Stimulated activated CD4-positive, alpha-beta T cell treated with anti-CD3 and anti-CD28 coated beads, Interleukin-12 subunit alpha, Interleukin-12 subunit beta, amount 100 ng/mL, for 24 hours (primary cell): ENCODE data around the gene KANSL1.
A peak's percentile ranks its signal among the peaks of the same experiment; 100 is the strongest.
"Not testable (repeated sequence)": the region's sequence is repeated elsewhere in the genome, so short reads cannot be mapped to it uniquely, and the experiment has no call there.

Experiments used
- DNase-seq, 2 experiments: peaks; one replicate each; pipeline ENCODE4 v3.0.0-alpha.2; 2020; ENCODE audit warnings: low read depth in 2 of 2

Gene KANSL1

GRCh38 chr17:46020023-46020761 is 173.0 kb downstream of the KANSL1 start:
- DNase-seq = peak; percentile 15 to 22

DNA sequence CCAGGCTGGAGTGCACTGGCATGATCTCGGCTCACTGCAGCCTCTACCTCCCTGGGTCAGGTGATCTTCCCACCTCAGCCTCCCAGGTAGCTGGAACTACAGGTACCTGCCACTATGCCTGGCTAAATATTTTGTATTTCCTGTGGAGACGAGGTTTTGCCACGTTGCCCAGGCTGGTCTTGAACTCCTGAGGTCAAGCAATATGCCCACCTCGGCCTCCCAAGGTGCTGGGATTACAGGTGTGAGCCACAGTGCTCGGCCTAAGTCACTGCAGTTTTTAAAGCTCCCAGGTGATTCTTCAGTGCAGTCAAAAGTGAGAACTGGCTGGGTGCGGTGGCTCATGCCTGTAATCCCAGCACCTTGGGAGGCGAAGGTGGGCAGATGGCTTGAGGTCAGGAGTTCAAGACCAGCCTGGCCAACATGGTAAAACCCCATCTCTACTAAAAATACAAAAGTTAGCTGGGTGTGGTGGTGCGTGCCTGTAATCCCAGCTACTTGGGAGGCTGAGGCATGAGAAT is 173.8 kb downstream of the KANSL1 start:
- not testable (repeated sequence) for DNase-seq

DNA sequence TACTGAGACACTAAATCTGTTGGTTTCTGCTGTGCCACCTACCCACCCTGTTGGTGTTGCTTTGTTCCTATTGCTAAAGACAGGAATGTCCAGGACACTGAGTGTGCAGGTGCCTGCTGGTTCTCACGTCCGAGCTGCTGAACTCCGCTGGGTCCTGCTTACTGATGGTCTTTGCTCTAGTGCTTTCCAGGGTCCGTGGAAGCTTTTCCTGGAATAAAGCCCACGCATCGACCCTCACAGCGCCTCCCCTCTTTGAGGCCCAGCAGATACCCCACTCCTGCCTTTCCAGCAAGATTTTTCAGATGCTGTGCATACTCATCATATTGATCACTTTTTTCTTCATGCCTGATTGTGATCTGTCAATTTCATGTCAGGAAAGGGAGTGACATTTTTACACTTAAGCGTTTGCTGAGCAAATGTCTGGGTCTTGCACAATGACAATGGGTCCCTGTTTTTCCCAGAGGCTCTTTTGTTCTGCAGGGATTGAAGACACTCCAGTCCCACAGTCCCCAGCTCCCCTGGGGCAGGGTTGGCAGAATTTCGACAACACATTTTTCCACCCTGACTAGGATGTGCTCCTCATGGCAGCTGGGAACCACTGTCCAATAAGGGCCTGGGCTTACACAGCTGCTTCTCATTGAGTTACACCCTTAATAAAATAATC is 179.6 kb downstream of the KANSL1 start:
- DNase-seq = no peak

GRCh38 chr17:46013127-46013501 is 180.1 kb downstream of the KANSL1 start:
- no peak for DNase-seq

- DNase-seq = no peak
Observed at GRCh38 chr17:46012506-46013079, 180.6 kb downstream of the KANSL1 start.

DNA sequence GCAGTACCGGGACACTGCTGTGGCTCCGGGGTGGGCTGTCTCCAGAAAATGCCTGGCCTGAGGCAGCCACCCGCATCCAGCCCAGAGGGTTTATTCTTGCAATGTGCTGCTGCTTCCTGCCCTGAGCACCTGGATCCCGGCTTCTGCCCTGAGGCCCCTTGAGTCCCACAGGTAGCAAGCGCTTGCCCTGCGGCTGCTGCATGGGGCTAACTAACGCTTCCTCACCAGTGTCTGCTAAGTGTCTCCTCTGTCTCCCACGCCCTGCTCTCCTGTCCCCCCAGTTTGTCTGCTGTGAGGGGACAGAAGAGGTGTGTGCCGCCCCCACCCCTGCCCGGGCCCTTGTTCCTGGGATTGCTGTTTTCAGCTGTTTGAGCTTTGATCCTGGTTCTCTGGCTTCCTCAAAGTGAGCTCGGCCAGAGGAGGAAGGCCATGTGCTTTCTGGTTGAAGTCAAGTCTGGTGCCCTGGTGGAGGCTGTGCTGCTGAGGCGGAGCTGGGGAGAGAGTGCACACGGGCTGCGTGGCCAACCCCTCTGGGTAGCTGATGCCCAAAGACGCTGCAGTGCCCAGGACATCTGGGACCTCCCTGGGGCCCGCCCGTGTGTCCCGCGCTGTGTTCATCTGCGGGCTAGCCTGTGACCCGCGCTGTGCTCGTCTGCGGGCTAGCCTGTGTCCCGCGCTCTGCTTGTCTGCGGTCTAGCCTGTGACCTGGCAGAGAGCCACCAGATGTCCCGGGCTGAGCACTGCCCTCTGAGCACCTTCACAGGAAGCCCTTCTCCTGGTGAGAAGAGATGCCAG is 181.3 kb downstream of the KANSL1 start:
- no peak for DNase-seq

- no peak for DNase-seq
Observed at GRCh38 chr17:46010597-46011186, 182.5 kb downstream of the KANSL1 start.

GRCh38 chr17:46009681-46010596 is 183.3 kb downstream of the KANSL1 start:
- no peak for DNase-seq

DNA sequence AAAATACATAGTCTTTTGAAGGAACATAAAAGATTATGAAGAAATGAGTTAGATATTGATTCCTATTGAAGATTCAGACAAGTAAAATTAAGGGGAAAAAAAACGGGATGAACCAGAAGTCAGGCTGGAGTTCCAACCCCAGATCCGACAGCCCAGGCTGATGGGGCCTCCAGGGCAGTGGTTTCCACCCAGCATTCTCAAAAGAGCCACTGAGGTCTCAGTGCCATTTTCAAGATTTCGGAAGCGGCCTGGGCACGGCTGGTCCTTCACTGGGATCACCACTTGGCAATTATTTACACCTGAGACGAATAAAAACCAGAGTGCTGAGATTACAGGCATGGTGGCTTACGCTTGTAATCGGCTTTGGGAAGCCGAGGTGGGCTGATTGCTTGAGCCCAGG is 184.6 kb downstream of the KANSL1 start:
- no peak for DNase-seq

DNA sequence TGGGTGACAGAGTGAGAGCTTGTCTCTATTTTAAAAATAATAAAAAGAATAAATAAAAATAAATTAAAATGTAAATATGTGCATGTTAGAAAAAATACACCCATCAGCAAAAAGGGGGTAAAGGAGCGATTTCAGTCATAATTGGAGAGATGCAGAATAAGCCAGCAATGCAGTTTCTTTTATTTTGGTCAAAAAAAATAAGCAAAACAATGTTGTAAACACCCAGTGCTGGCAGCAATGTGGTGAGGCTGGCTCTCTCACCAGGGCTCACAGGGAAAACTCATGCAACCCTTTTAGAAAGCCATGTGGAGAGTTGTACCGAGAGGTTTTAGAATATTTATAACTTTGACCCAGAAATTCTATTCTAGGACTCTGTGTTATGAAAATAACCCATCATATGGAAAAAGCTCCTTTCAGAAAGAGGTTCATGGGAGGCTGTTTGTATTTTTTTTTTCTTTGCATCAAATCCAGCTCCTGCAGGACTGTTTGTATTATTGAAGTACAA is 185.7 kb downstream of the KANSL1 start:
- DNase-seq = no peak

DNA sequence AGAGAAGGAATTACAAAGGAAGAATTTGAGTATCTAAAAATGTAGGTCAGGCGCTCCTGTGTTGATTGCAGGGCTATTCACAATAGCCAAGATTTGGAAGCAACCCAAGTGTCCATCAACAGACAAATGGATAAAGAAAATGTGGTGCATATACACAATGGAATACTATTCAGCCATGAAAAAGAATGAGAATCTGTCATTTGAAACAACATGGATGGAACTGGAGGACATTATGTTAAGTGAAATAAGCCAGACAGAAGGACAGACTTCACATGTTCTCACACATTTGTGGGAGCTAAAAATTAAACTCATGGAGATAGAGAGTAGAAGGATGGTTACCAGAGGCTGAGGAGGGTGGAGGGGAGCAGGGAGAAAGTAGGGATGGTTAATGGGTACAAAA is 187.1 kb downstream of the KANSL1 start:
- DNase-seq = not testable (repeated sequence)

GRCh38 chr17:46003907-46004748 is 189.1 kb downstream of the KANSL1 start:
- DNase-seq = no peak

DNA sequence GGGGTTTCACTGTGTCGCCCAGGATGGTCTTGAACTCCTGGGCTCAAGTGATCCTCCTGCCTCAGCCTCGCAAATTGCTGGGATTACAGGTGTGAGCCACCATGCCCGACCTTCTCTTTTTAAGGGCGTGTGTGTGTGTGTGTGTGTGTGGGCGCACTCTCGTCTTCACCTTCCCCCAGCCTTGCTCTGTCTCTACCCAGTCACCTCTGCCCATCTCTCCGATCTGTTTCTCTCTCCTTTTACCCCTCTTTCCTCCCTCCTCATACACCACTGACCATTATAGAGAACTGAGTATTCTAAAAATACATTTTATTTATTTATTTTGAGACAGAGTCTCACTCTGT is 190.3 kb downstream of the KANSL1 start:
- DNase-seq = no peak

GRCh38 chr17:46002311-46002972 is 190.8 kb downstream of the KANSL1 start:
- peak; percentile 62 to 71 for DNase-seq

GRCh38 chr17:46001390-46002310 is 191.6 kb downstream of the KANSL1 start:
- DNase-seq = no peak

- DNase-seq = no peak
Observed at GRCh38 chr17:46000757-46001156, 192.5 kb downstream of the KANSL1 start.

- DNase-seq = no peak
Observed at GRCh38 chr17:46000292-46000691, 192.9 kb downstream of the KANSL1 start.

DNA sequence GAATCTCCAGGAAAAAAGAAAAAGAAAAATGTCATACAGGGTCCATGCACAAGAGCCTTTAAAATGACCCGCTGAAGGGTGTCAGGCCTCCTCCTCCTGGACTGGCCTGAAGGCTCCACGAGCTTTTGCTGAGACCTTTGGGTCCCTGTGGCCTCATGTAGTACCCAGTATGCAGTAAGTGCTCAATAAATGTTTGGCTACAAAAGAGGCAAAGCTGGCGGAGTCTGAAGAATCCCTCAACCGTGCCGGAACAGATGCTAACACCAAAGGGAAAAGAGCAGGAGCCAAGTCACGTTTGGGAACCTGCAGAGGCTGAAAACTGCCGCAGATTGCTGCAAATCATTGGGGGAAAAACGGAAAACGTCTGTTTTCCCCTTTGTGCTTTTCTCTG is 193.3 kb downstream of the KANSL1 start:
- no peak for DNase-seq
